Hepatocyte (in vitro differentiated cells): ENCODE measurements around the gene RNF41. TPM values are rescaled to one million over a fixed set of nuclear protein-coding genes. Genes with fewer than 3 reads are reported as not detected.
A peak's percentile ranks its signal among the peaks of the same experiment; 100 is the strongest.

Source experiments
- DNase-seq: peaks from one replicate; pipeline ENCODE4 v3.0.0-alpha.2; 2016; ENCODE audit warnings: low spot score
- H2AFZ ChIP-seq: fragments of 200-600 bp; sonication (generic); 2 replicates; pipeline ENCODE4 v1.6.0; 2016; ENCODE audit warnings: antibody characterized with exemption, mild to moderate bottlenecking
- H3K27ac ChIP-seq: fragments of 200-600 bp; sonication (generic); 2 replicates; pipeline ENCODE4 v1.5.1; 2016; ENCODE audit warnings: mild to moderate bottlenecking
- H3K27me3 ChIP-seq: fragments of 200-600 bp; sonication (generic); 2 replicates; pipeline ENCODE4 v1.6.1; 2016
- H3K36me3 ChIP-seq: fragments of 200-600 bp; sonication (generic); replicated peaks from 2 replicates; pipeline ENCODE4 v1.5.1; 2016; ENCODE audit warnings: low read depth; ENCODE audit not compliant: insufficient read depth
- H3K4me1 ChIP-seq: fragments of 200-600 bp; sonication (generic); 2 replicates; pipeline ENCODE4 v1.5.1; 2016; ENCODE audit warnings: mild to moderate bottlenecking, moderate library complexity; ENCODE audit not compliant: insufficient read depth
- H3K4me2 ChIP-seq: fragments of 200-600 bp; sonication (generic); 2 replicates; pipeline ENCODE4 v1.6.0; 2016
- H3K4me3 ChIP-seq: fragments of 200-600 bp; sonication (generic); 2 replicates; pipeline ENCODE4 v1.5.1; 2016; ENCODE audit warnings: mild to moderate bottlenecking
- H3K79me2 ChIP-seq: fragments of 200-600 bp; sonication (generic); 2 replicates; pipeline ENCODE4 v1.6.0; 2017; ENCODE audit warnings: mild to moderate bottlenecking
- H3K9me2 ChIP-seq: fragments of 200-600 bp; sonication (generic); replicated peaks from 2 replicates; pipeline ENCODE4 v1.6.0; 2017; ENCODE audit warnings: mild to moderate bottlenecking; ENCODE audit not compliant: insufficient read depth
- H3K9me3 ChIP-seq: fragments of 200-600 bp; sonication (generic); 2 replicates; pipeline ENCODE4 v1.5.1; 2016; ENCODE audit warnings: low read depth, mild to moderate bottlenecking
- H4K20me1 ChIP-seq: fragments of 200-600 bp; sonication (generic); 2 replicates; pipeline ENCODE4 v1.6.0; 2016; ENCODE audit warnings: mild to moderate bottlenecking; ENCODE audit not compliant: insufficient read depth, poor library complexity, severe bottlenecking
- EZH2 ChIP-seq: fragments of 200-600 bp; sonication (generic); IDR thresholded peaks from 2 replicates; pipeline ENCODE4 v1.6.1; 2016; ENCODE audit warnings: antibody characterized with exemption, mild to moderate bottlenecking, borderline replicate concordance
- EZH2phosphoT487 ChIP-seq: fragments of 200-600 bp; sonication (generic); IDR thresholded peaks from one replicate; pipeline ENCODE4 v1.6.1; 2018; ENCODE audit warnings: antibody characterized with exemption, mild to moderate bottlenecking, low read depth, moderate library complexity; ENCODE audit not compliant: unreplicated experiment, severe bottlenecking
- WGBS: methylation state at CpG from one replicate; pipeline ENCODE4 v1.1.6; 2016; ENCODE audit warnings: low lambda C conversion rate; ENCODE audit errors: missing lambda C conversion rate; 5-methylcytosine and 5-hydroxymethylcytosine counted together
- polyA plus RNA-seq: library from polyadenylated mRNA; unstranded; fragments of >200 nt; fragmentation: Nextera tagmentation; extraction: Ambion mirVana; gene quantifications from 2 replicates; pipeline ENCODE4 v1.2.1, GENCODE V29; 2016
- total RNA-seq: library from RNA; depleted of rRNA; stranded (reverse); fragments of >200 nt; gene quantifications from 2 replicates; pipeline ENCODE4 v1.2.3, GENCODE V29; 2014
- TF ChIP-seq, protein P1 (sequence below): fragments of 200-600 bp; sonication (generic); IDR thresholded peaks from 2 replicates; pipeline ENCODE4 v1.5.1; 2016; ENCODE audit warnings: antibody characterized with exemption, mild to moderate bottlenecking; ENCODE audit not compliant: poor library complexity

The RNF41 gene
- total and polyA plus RNA-seq, 2 experiments from 2014 or later, result 22.5 to 47.6 TPM

DNA sequence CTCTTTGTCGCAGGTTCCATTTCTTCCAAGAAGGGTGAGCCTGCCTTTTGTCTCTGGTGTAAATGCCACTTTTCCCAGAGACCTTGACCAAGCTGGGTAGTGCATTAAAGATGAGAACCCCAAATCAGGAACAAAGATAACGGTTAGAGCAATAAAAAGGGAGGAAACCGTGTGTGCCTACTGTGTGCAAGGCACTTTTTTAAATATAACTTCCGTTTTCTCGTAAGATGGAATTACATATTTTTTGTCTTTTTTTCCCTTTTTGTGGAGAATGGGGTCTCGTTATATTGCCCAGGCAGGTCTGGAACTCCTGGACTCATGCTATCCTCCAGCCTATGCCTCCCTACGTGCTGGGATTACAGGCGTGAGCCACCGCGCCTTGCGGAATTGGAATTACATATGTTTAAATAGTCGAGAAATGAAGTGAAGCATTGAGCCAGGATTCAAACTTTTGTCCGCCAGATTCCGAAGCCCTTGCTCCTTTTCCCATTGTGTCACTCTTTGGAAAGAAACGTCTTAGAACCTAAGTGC is 1.9 kb upstream of the RNF41 start:
- Histone ChIP-seq H4K20me1 (no peaks in the 10 kb centered on the region), H3K36me3 (no peaks in the 10 kb centered on the region), H3K79me2 (peaks cover 25% of the 10 kb centered on the region), H3K4me2 (peak overlapping the region; percentile 70), H2AFZ (peak overlapping the region; percentile 69), H3K9me2 (no peaks in the 10 kb centered on the region), H3K27ac (peak overlapping the region; percentile 96), H3K4me1 (peaks cover 22% of the 10 kb centered on the region), H3K27me3 (no peaks in the 10 kb centered on the region), H3K4me3 (no peak overlapping the region), H3K9me3 (no peaks in the 10 kb centered on the region)
- TF ChIP-seq EZH2phosphoT487 (no peak), EZH2 (no peak)
- TF ChIP-seq, protein P1, sequence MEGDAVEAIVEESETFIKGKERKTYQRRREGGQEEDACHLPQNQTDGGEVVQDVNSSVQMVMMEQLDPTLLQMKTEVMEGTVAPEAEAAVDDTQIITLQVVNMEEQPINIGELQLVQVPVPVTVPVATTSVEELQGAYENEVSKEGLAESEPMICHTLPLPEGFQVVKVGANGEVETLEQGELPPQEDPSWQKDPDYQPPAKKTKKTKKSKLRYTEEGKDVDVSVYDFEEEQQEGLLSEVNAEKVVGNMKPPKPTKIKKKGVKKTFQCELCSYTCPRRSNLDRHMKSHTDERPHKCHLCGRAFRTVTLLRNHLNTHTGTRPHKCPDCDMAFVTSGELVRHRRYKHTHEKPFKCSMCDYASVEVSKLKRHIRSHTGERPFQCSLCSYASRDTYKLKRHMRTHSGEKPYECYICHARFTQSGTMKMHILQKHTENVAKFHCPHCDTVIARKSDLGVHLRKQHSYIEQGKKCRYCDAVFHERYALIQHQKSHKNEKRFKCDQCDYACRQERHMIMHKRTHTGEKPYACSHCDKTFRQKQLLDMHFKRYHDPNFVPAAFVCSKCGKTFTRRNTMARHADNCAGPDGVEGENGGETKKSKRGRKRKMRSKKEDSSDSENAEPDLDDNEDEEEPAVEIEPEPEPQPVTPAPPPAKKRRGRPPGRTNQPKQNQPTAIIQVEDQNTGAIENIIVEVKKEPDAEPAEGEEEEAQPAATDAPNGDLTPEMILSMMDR, result no peak
- DNase-seq, result no peak
- 50% methylated on average over 15 of the region's 15 CpGs for WGBS

DNA sequence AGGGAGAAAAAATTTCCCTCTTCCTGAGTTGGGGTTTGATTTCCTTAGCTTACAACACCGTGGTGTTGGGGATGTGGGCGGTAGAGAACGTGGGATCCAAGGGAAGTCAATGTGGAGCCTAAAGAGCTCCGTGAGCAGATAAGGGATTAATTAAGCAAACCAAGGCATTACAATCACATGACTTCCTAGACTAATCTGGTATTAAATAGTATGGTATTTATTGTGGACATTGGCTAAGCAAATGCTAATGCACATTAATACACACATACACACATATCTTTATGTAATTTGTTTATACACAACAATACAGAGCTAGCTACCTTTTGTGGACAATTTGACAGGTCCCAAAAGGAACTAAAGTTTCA is 791 bp upstream of the RNF41 start:
- Histone ChIP-seq H3K4me3 (peak overlapping the region; percentile 10), H3K4me2 (peak overlapping the region; percentile 79), H3K4me1 (peaks cover 22% of the 10 kb centered on the region), H4K20me1 (no peaks in the 10 kb centered on the region), H2AFZ (peak overlapping the region; percentile 56), H3K9me2 (no peaks in the 10 kb centered on the region), H3K79me2 (peaks cover 36% of the 10 kb centered on the region), H3K27me3 (no peaks in the 10 kb centered on the region), H3K27ac (peak overlapping the region; percentile 96), H3K36me3 (no peaks in the 10 kb centered on the region), H3K9me3 (no peaks in the 10 kb centered on the region)
- WGBS, result 56% methylated on average over 4 of the region's 4 CpGs
- no peak for TF ChIP-seq EZH2phosphoT487
- no peak for TF ChIP-seq EZH2
- TF ChIP-seq, protein P1, result no peak
- DNase-seq, result no peak

DNA sequence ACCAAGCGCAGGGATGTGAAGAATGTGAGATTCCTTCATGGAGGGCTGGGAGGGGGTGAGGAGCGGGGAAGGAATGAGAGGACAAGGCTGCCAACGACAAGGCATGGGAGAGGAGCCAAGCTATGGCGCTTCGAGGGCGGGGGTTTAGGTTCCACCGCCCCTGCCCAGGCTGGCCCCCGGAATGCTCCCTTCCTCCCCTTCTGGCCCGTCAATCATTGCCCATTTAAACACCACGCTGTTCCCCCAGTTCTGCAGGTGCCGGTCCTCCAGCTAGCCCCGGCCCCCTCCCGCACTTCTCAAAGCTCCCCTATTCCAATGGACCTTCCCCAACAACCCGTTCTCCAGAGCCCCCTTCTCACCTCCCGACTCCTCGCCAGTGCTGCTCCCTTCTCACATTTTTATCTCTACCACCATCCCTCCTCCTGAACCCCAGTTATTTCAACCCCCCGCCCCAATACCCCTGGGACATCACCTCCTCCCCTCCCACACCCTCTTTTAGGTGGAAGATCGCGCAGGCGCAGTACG is 428 bp downstream of the RNF41 start:
- H3K36me3 ChIP-seq, result no peaks in the 10 kb centered on the region
- H3K4me3 ChIP-seq, result peak overlapping the region; percentile 69
- no peaks in the 10 kb centered on the region for H3K9me3 ChIP-seq
- DNase-seq, result peak; percentile 83
- H3K4me1 ChIP-seq, result peaks cover 22% of the 10 kb centered on the region
- H3K79me2 ChIP-seq, result peaks cover 47% of the 10 kb centered on the region
- no peaks in the 10 kb centered on the region for H3K27me3 ChIP-seq
- peak overlapping the region; percentile 96 for H3K27ac ChIP-seq
- TF ChIP-seq EZH2 (no peak), EZH2phosphoT487 (no peak)
- TF ChIP-seq, protein P1, result no peak
- no peaks in the 10 kb centered on the region for H3K9me2 ChIP-seq
- peak overlapping the region; percentile 94 for H3K4me2 ChIP-seq
- no peaks in the 10 kb centered on the region for H4K20me1 ChIP-seq
- H2AFZ ChIP-seq, result peak overlapping the region; percentile 59
- WGBS, result 0% methylated on average over 12 of the region's 21 CpGs
